ENCODE data around the gene PHKB.
"Not testable (repeated sequence)": the region's sequence is repeated elsewhere in the genome, so short reads cannot be mapped to it uniquely, and the experiment has no call there.

PHKB gene

GRCh38 chr16:47470810-47471209 lies 9.7 kb downstream of the PHKB start:
- no peak for DNase-seq

- DNase-seq: not testable (repeated sequence)
Observed at GRCh38 chr16:47473004-47473403, 11.9 kb downstream of the PHKB start.

- no peak for DNase-seq
Observed at GRCh38 chr16:47473792-47474191, 12.7 kb downstream of the PHKB start.

GRCh38 chr16:47475786-47476185 lies 14.7 kb downstream of the PHKB start:
- no peak for DNase-seq

GRCh38 chr16:47476654-47477345 lies 15.7 kb downstream of the PHKB start:
- no peak for DNase-seq

GRCh38 chr16:47477679-47478078 lies 16.5 kb downstream of the PHKB start:
- no peak for DNase-seq

GRCh38 chr16:47480410-47480809 lies 19.3 kb downstream of the PHKB start:
- no peak for DNase-seq

GRCh38 chr16:47481698-47482374 lies 20.7 kb downstream of the PHKB start:
- no peak for DNase-seq

- DNase-seq: no peak
Observed at GRCh38 chr16:47483616-47484015, 22.5 kb downstream of the PHKB start.

- no peak for DNase-seq
Observed at GRCh38 chr16:47486856-47487255, 25.7 kb downstream of the PHKB start.

GRCh38 chr16:47488051-47488450 lies 26.9 kb downstream of the PHKB start:
- no peak for DNase-seq

GRCh38 chr16:47490471-47490870 lies 29.3 kb downstream of the PHKB start:
- no peak for DNase-seq

- no peak for DNase-seq
Observed at GRCh38 chr16:47492036-47492427, 30.9 kb downstream of the PHKB start.

GRCh38 chr16:47492428-47493377 lies 31.6 kb downstream of the PHKB start:
- no peak for DNase-seq

GRCh38 chr16:47493381-47494337 lies 32.5 kb downstream of the PHKB start:
- no peak for DNase-seq

GRCh38 chr16:47499080-47499699 lies 38.1 kb downstream of the PHKB start:
- DNase-seq: no peak

- DNase-seq: no peak
Observed at GRCh38 chr16:47499700-47500264, 38.7 kb downstream of the PHKB start.

- DNase-seq: no peak
Observed at GRCh38 chr16:47503936-47504335, 42.8 kb downstream of the PHKB start.

GRCh38 chr16:47504599-47504998 lies 43.5 kb downstream of the PHKB start:
- no peak for DNase-seq

GRCh38 chr16:47506800-47507199 lies 45.7 kb downstream of the PHKB start:
- DNase-seq: no peak

GRCh38 chr16:47507701-47508100 lies 46.6 kb downstream of the PHKB start:
- DNase-seq: no peak

GRCh38 chr16:47511882-47512281 lies 50.8 kb downstream of the PHKB start:
- no peak for DNase-seq
